ENCODE results near the gene HIGD2A.

HIGD2A gene

GRCh38 chr5:176388444-176389134 lies at the start of gene HIGD2A, which contains the start of gene NOP16:
HIGD2A (plus strand) TSS chr5:176388751; CDS start chr5:176388820, 69 bp downstream.
NOP16 (minus strand) TSS chr5:176388598; CDS start chr5:176388539, 59 bp downstream.
- DNase-seq, result peak; percentile 91 to 92

- no peak for DNase-seq
Observed at GRCh38 chr5:176339304-176339703, 49.2 kb upstream of the HIGD2A start.

- no peak for DNase-seq
Observed at GRCh38 chr5:176341325-176342157, 47.0 kb upstream of the HIGD2A start.

- DNase-seq, result no peak
Observed at GRCh38 chr5:176342158-176342483, 46.4 kb upstream of the HIGD2A start.

GRCh38 chr5:176342766-176343458 lies 45.6 kb upstream of the HIGD2A start:
- DNase-seq, result no peak

- no peak for DNase-seq
Observed at GRCh38 chr5:176350416-176350815, 38.1 kb upstream of the HIGD2A start.

GRCh38 chr5:176352116-176352878 lies 36.3 kb upstream of the HIGD2A start:
- no peak for DNase-seq

GRCh38 chr5:176353533-176353932 lies 35.0 kb upstream of the HIGD2A start:
- no peak for DNase-seq

GRCh38 chr5:176355400-176356178 lies 33.0 kb upstream of the HIGD2A start:
- DNase-seq, result no peak

- DNase-seq, result no peak
Observed at GRCh38 chr5:176356179-176356566, 32.4 kb upstream of the HIGD2A start.

GRCh38 chr5:176359658-176360057 lies 28.9 kb upstream of the HIGD2A start:
- no peak for DNase-seq

GRCh38 chr5:176360894-176361436 lies 27.6 kb upstream of the HIGD2A start:
- DNase-seq, result no peak

- peak; percentile 58 to 82 for DNase-seq
Observed at GRCh38 chr5:176361437-176362232, 26.9 kb upstream of the HIGD2A start, which contains the start of gene KIAA1191. KIAA1191 (minus strand) TSS chr5:176361764; CDS start chr5:176359508, 2,256 bp downstream.

GRCh38 chr5:176362233-176362490 lies 26.4 kb upstream of the HIGD2A start:
- DNase-seq, result no peak

GRCh38 chr5:176364765-176365350 lies 23.7 kb upstream of the HIGD2A start:
- DNase-seq, result no peak

- DNase-seq, result no peak
Observed at GRCh38 chr5:176365351-176366231, 23.0 kb upstream of the HIGD2A start, which contains the start of gene ARL10. ARL10 (plus strand) TSS chr5:176365487; CDS start chr5:176365564, 77 bp downstream.

- DNase-seq, result no peak
Observed at GRCh38 chr5:176366232-176366894, 22.2 kb upstream of the HIGD2A start.

GRCh38 chr5:176368726-176369125 lies 19.8 kb upstream of the HIGD2A start:
- DNase-seq, result no peak
